Measurements from ENCODE around the gene KLHL22. TPM values are rescaled to one million over a fixed set of nuclear protein-coding genes. Genes with fewer than 3 reads are reported as not detected.

The KLHL22 gene
- total and polyA plus RNA-seq, 2 of the 13 experiments (the other 11 are each of a cell fraction or from before 2014, with no cell fraction given): 10.9 to 14.8 TPM

DNA sequence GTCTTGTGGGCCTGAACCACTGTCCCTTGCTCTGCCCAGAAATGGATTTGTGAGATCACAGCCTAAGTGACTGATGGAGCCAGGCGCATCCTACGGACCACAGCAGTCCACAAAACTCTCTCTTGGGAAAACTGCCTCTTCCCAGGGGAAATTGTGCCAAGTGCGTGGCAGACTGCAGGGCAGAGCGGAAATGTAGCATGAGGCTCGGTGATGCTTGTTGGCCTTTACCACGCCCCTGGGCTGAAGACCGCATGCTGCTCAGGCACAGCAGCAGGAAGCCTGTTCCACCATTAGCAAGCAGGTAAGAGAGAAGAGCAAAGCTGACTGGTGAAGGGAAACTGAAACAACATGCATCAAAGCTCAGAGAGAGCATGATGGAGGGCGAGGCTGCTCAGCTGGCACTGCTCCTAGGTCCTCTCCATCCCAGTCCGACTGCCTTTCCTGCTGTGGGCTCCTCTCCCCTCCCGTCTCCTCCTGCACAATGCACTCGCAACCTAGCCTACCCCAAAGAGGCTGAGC is 31.4 kb downstream of the KLHL22 start (continued):
- TF ChIP-seq, protein P1, sequence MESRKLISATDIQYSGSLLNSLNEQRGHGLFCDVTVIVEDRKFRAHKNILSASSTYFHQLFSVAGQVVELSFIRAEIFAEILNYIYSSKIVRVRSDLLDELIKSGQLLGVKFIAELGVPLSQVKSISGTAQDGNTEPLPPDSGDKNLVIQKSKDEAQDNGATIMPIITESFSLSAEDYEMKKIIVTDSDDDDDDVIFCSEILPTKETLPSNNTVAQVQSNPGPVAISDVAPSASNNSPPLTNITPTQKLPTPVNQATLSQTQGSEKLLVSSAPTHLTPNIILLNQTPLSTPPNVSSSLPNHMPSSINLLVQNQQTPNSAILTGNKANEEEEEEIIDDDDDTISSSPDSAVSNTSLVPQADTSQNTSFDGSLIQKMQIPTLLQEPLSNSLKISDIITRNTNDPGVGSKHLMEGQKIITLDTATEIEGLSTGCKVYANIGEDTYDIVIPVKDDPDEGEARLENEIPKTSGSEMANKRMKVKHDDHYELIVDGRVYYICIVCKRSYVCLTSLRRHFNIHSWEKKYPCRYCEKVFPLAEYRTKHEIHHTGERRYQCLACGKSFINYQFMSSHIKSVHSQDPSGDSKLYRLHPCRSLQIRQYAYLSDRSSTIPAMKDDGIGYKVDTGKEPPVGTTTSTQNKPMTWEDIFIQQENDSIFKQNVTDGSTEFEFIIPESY (CRISPR knock-in tag; IDR thresholded peaks at IDR 0.05): no peak

DNA sequence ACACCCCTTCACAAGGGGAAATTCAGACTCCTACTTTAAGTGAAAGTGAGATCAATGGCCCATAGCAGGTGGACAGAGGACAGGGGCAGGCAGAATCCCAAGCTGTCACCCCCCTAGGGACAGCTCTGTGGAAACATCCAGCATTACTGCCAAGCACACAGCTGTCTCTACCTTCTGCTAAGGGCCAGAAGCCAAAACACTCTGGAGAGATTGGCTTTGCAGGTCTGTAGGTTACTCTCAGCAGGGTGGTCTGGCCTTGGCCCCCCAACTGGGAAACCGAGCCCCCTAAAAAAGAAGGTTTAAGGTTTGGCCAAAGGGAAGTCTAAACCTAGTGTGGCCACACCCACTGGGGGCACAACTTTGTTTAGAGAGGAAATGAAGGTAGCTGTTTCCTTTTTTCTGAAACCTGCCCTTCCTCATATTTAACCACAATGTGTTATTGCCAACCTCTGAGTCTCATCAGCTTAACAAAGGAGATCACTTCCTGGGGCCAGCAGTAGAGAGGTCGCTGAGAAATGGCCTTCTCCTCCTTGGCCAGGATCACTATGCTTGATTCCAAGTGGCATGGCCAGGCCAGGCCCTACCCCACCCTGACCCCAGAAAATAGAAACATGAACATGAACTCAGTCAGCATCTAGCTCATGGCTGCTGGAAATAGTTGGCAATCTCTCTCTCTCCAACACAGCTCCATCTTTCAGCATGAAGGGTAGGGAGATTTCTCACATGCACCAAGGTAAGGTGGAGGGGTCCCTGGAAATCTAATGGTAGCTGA is 32.1 kb downstream of the KLHL22 start:
- ATAC-seq: no peak
- no peak overlapping the region for H3K4me3 ChIP-seq (replicated peaks in 1 of 3; ENCODE audit: insufficient read depth in 1 of 3, low read depth in 2 of 3, low read length in 3 of 3)
- H3K27me3 ChIP-seq (ENCODE audit: control insufficient read depth in 1 of 2, insufficient read depth in 2 of 2, low read length in 2 of 2): no peaks in the 10 kb centered on the region
- H3K4me1 ChIP-seq (ENCODE audit: insufficient read depth, low read length): no peaks in the 10 kb centered on the region
- H3K27ac ChIP-seq (ENCODE audit: extremely low read length, insufficient read depth, low read length): no peak overlapping the region
- H3K79me2 ChIP-seq (ENCODE audit: insufficient read depth, low read length): no peaks in the 10 kb centered on the region
- no peak overlapping the region for H3K4me2 ChIP-seq (ENCODE audit: low read depth, low read length)
- in situ Hi-C loops (cut with HindIII; ENCODE audit: extremely low pct_ligation_motif_present, low pct_unique_long_range_greater_than_20kb): no loop called here
- no peak for TF ChIP-seq ZFAT (CRISPR knock-in tag; conservative IDR thresholded peaks at IDR 0.05)
- no peak for TF ChIP-seq PAX8 (CRISPR knock-in tag; IDR thresholded peaks at IDR 0.05; ENCODE audit: borderline replicate concordance)
- no peak for TF ChIP-seq ZZZ3 (CRISPR knock-in tag; IDR thresholded peaks at IDR 0.05; ENCODE audit: borderline replicate concordance)
- no peak for TF ChIP-seq ZC3H4 (CRISPR knock-in tag; IDR thresholded peaks at IDR 0.05; ENCODE audit: borderline replicate concordance)
- no peak for TF ChIP-seq JUND (CRISPR knock-in tag; IDR thresholded peaks at IDR 0.05)
- TF ChIP-seq, protein P2, sequence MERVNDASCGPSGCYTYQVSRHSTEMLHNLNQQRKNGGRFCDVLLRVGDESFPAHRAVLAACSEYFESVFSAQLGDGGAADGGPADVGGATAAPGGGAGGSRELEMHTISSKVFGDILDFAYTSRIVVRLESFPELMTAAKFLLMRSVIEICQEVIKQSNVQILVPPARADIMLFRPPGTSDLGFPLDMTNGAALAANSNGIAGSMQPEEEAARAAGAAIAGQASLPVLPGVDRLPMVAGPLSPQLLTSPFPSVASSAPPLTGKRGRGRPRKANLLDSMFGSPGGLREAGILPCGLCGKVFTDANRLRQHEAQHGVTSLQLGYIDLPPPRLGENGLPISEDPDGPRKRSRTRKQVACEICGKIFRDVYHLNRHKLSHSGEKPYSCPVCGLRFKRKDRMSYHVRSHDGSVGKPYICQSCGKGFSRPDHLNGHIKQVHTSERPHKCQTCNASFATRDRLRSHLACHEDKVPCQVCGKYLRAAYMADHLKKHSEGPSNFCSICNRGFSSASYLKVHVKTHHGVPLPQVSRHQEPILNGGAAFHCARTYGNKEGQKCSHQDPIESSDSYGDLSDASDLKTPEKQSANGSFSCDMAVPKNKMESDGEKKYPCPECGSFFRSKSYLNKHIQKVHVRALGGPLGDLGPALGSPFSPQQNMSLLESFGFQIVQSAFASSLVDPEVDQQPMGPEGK (CRISPR knock-in tag; IDR thresholded peaks at IDR 0.05): no peak
- no peak for TF ChIP-seq ZNF34 (CRISPR knock-in tag; IDR thresholded peaks at IDR 0.05; ENCODE audit: borderline replicate concordance)
- TF ChIP-seq REPIN1 (CRISPR knock-in tag; IDR thresholded peaks at IDR 0.05; ENCODE audit: borderline replicate concordance, low read depth): no peak
- TF ChIP-seq ZNF543 (CRISPR knock-in tag; IDR thresholded peaks at IDR 0.05): no peak
- no peak for TF ChIP-seq SKI (IDR thresholded peaks at IDR 0.05; ENCODE audit: partially characterized antibody)
- no peak for TF ChIP-seq HCFC1 (IDR thresholded peaks at IDR 0.05; ENCODE audit: low read depth, low read length)
- TF ChIP-seq ZNF816 (CRISPR knock-in tag; IDR thresholded peaks at IDR 0.05; ENCODE audit: borderline replicate concordance): no peak
- TF ChIP-seq, protein P3, sequence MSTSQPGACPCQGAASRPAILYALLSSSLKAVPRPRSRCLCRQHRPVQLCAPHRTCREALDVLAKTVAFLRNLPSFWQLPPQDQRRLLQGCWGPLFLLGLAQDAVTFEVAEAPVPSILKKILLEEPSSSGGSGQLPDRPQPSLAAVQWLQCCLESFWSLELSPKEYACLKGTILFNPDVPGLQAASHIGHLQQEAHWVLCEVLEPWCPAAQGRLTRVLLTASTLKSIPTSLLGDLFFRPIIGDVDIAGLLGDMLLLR (CRISPR knock-in tag; IDR thresholded peaks at IDR 0.05): no peak
- TF ChIP-seq SIX4 (CRISPR knock-in tag; IDR thresholded peaks at IDR 0.05): no peak
- no peak for TF ChIP-seq ZBTB20 (CRISPR knock-in tag; IDR thresholded peaks at IDR 0.05; ENCODE audit: borderline replicate concordance, low read depth)
- no peak for TF ChIP-seq ZFY (CRISPR knock-in tag; IDR thresholded peaks at IDR 0.05)
- TF ChIP-seq AHR (CRISPR knock-in tag; IDR thresholded peaks at IDR 0.05): no peak
- no peak for DNase-seq (ENCODE audit: low spot score)
- H3K9ac ChIP-seq (ENCODE audit: insufficient read depth, low read depth, low read length): no peak overlapping the region
- FAIRE-seq: no peak
- H4K20me1 ChIP-seq (ENCODE audit: insufficient read depth, low read length): no peaks in the 10 kb centered on the region
- peaks cover 1 to 4% of the 10 kb centered on the region in 2 experiments; a peak in 1 of 5 replicates for H3K36me3 ChIP-seq (replicated peaks in 1 of 2; ENCODE audit: control insufficient read depth in 1 of 2, insufficient read depth in 2 of 2, low read length in 2 of 2)
- CTCF ChIA-PET (ENCODE audit: low intra/inter-chr PET ratio, low total read pairs): no interaction called here
- H3K9me3 ChIP-seq (ENCODE audit: low read length): no peaks in the 10 kb centered on the region
- POLR2A ChIA-PET: no interaction called here
- BruUV-seq (replicated peaks): no TSS peak
- intact Hi-C loops (cut with micrococcal nuclease; ENCODE audit: unreplicated experiment): no loop called here
- no peak overlapping the region for H2AFZ ChIP-seq (ENCODE audit: low read length)
- 89% methylated on average over 2 of the region's 2 CpGs for WGBS (ENCODE audit: low lambda C conversion rate)

All from HepG2 (cell line).